Endothelial cell (in vitro differentiated cells): Measurements from ENCODE around the gene PPM1H. TPM values are rescaled to one million over a fixed set of nuclear protein-coding genes. Genes with fewer than 3 reads are reported as not detected.

ENCODE experiments used
- DNase-seq: peaks from one replicate; pipeline ENCODE4 v3.0.0; 2021; ENCODE audit warnings: low spot score
- H3K27ac Mint-ChIP-seq: one replicate; pipeline ENCODE4 v1.8.0; 2021; ENCODE audit warnings: mixed read lengths, inconsistent platforms; ENCODE audit not compliant: unreplicated experiment
- H3K27me3 Mint-ChIP-seq: one replicate; pipeline ENCODE4 v1.8.0; 2021; ENCODE audit warnings: mild to moderate bottlenecking, moderate library complexity, mixed read lengths, inconsistent platforms; ENCODE audit not compliant: unreplicated experiment
- H3K36me3 Mint-ChIP-seq: one replicate; pipeline ENCODE4 v1.8.0; 2021; ENCODE audit warnings: mild to moderate bottlenecking, low read depth, mixed read lengths, inconsistent platforms; ENCODE audit not compliant: unreplicated experiment
- H3K4me1 Mint-ChIP-seq: one replicate; pipeline ENCODE4 v1.8.0; 2021; ENCODE audit warnings: mild to moderate bottlenecking, mixed read lengths, inconsistent platforms; ENCODE audit not compliant: unreplicated experiment
- H3K4me3 Mint-ChIP-seq: one replicate; pipeline ENCODE4 v1.8.0; 2021; ENCODE audit warnings: mild to moderate bottlenecking, mixed read lengths, inconsistent platforms; ENCODE audit not compliant: unreplicated experiment
- H3K9me3 Mint-ChIP-seq: one replicate; pipeline ENCODE4 v1.8.0; 2021; ENCODE audit warnings: mixed read lengths, inconsistent platforms; ENCODE audit not compliant: unreplicated experiment
- CTCF ChIP-seq: fragments of 200-600 bp; sonication (generic); IDR thresholded peaks from one replicate; pipeline ENCODE4 v1.5.0; 2021; ENCODE audit warnings: antibody characterized with exemption; ENCODE audit not compliant: unreplicated experiment
- total RNA-seq: library from RNA; stranded (reverse); fragmentation: NEBNext Ultra II Directional; extraction: Animal tissue kit (Norgen Biotek cat#: 25700); gene quantifications from one replicate; pipeline ENCODE4 v1.2.1, GENCODE V29; 2021; ENCODE audit not compliant: unreplicated experiment

The PPM1H gene
- total RNA-seq, 1 donor from 2014 or later: 71.8 TPM

GRCh38 chr12:62789851-62790250 is 145.1 kb downstream of the PPM1H start:
- Mint-ChIP-seq H3K4me1 (peaks cover 54% of the 10 kb centered on the region), H3K36me3 (peaks cover 10% of the 10 kb centered on the region), H3K27me3 (peaks cover 7% of the 10 kb centered on the region), H3K4me3 (no peak overlapping the region), H3K27ac (peak overlapping the region; percentile 62), H3K9me3 (no peaks in the 10 kb centered on the region)
- no peak for TF ChIP-seq CTCF
- no peak for DNase-seq

- H3K27ac Mint-ChIP-seq: no peak overlapping the region
Observed at GRCh38 chr12:62787611-62788010, 147.3 kb downstream of the PPM1H start.

GRCh38 chr12:62787023-62787422 is 147.9 kb downstream of the PPM1H start:
- H3K9me3 Mint-ChIP-seq: no peaks in the 10 kb centered on the region
- H3K27me3 Mint-ChIP-seq: peaks cover 7% of the 10 kb centered on the region
- no peak for DNase-seq
- TF ChIP-seq CTCF: no peak
- H3K4me3 Mint-ChIP-seq: peak overlapping the region; percentile 33
- H3K27ac Mint-ChIP-seq: peak overlapping the region; percentile 97
- peaks cover 10% of the 10 kb centered on the region for H3K36me3 Mint-ChIP-seq
- peaks cover 53% of the 10 kb centered on the region for H3K4me1 Mint-ChIP-seq

More at GRCh38 chr12:62787611-62788010, 147.3 kb downstream of the PPM1H start:
- H3K27me3 Mint-ChIP-seq: peaks cover 7% of the 10 kb centered on the region
- peaks cover 10% of the 10 kb centered on the region for H3K36me3 Mint-ChIP-seq
- H3K4me3 Mint-ChIP-seq: no peak overlapping the region
- H3K9me3 Mint-ChIP-seq: no peaks in the 10 kb centered on the region
- no peak for DNase-seq
- TF ChIP-seq CTCF: no peak
- peaks cover 53% of the 10 kb centered on the region for H3K4me1 Mint-ChIP-seq

- Mint-ChIP-seq H3K4me1 (peaks cover 53% of the 10 kb centered on the region), H3K36me3 (peaks cover 10% of the 10 kb centered on the region), H3K27me3 (peaks cover 7% of the 10 kb centered on the region), H3K9me3 (no peaks in the 10 kb centered on the region), H3K27ac (peak overlapping the region; percentile 97), H3K4me3 (peak overlapping the region; percentile 15)
- no peak for TF ChIP-seq CTCF
- peak; percentile 22 for DNase-seq
Observed at GRCh38 chr12:62785941-62786559, 148.9 kb downstream of the PPM1H start.

GRCh38 chr12:62784576-62784975 is 150.4 kb downstream of the PPM1H start:
- DNase-seq: no peak
- Mint-ChIP-seq H3K27me3 (peaks cover 2% of the 10 kb centered on the region), H3K36me3 (peaks cover 15% of the 10 kb centered on the region), H3K9me3 (no peaks in the 10 kb centered on the region), H3K4me1 (peaks cover 46% of the 10 kb centered on the region), H3K27ac (no peak overlapping the region), H3K4me3 (no peak overlapping the region)
- TF ChIP-seq CTCF: no peak
